Effector memory CD4-positive, alpha-beta T cell (primary cell): ENCODE measurements around the gene INHBC.

ENCODE experiments used
- DNase-seq, 3 donors: peaks; one replicate each; pipeline ENCODE4 v3.0.0-alpha.2; 2020
- H3K27ac ChIP-seq: 2 replicates; pipeline ENCODE4 v1.7.0; 2013; ENCODE audit warnings: mild to moderate bottlenecking, low read length, moderate library complexity; ENCODE audit not compliant: insufficient read depth, poor library complexity, severe bottlenecking
- H3K27me3 ChIP-seq: replicated peaks from 2 replicates; pipeline ENCODE4 v1.7.0; 2013; ENCODE audit warnings: mild to moderate bottlenecking, low read length; ENCODE audit not compliant: insufficient read depth, control insufficient read depth, poor library complexity, severe bottlenecking
- H3K36me3 ChIP-seq: 2 replicates; pipeline ENCODE4 v1.7.0; 2013; ENCODE audit warnings: mild to moderate bottlenecking, low read length, moderate library complexity; ENCODE audit not compliant: control insufficient read depth, insufficient read depth
- H3K4me1 ChIP-seq: 2 replicates; pipeline ENCODE4 v1.7.0; 2013; ENCODE audit warnings: low read length, mild to moderate bottlenecking; ENCODE audit not compliant: control insufficient read depth, insufficient read depth, poor library complexity, severe bottlenecking
- H3K4me3 ChIP-seq: 2 replicates; pipeline ENCODE4 v1.7.0; 2013; ENCODE audit warnings: low read length, low read depth, mild to moderate bottlenecking; ENCODE audit not compliant: insufficient read depth, poor library complexity, severe bottlenecking
- H3K9me3 ChIP-seq: 2 replicates; pipeline ENCODE4 v1.7.0; 2013; ENCODE audit warnings: mild to moderate bottlenecking, low read length, moderate library complexity; ENCODE audit not compliant: control insufficient read depth

The INHBC gene

GRCh38 chr12:57465747-57466505 is 31.3 kb downstream of the INHBC start:
- Histone ChIP-seq H3K4me1 (peaks cover 16% of the 10 kb centered on the region), H3K27ac (no peak overlapping the region), H3K9me3 (no peaks in the 10 kb centered on the region), H3K27me3 (peaks cover 2% of the 10 kb centered on the region), H3K4me3 (no peak overlapping the region), H3K36me3 (peaks cover 22% of the 10 kb centered on the region)
- no peak for DNase-seq

GRCh38 chr12:57467212-57467874 is 32.8 kb downstream of the INHBC start:
- no peak overlapping the region for H3K4me3 ChIP-seq
- H3K27ac ChIP-seq, result no peak overlapping the region
- no peak for DNase-seq
- peaks cover 2% of the 10 kb centered on the region for H3K4me1 ChIP-seq
- H3K36me3 ChIP-seq, result peaks cover 35% of the 10 kb centered on the region
- H3K27me3 ChIP-seq, result no peaks in the 10 kb centered on the region
- no peaks in the 10 kb centered on the region for H3K9me3 ChIP-seq

DNA sequence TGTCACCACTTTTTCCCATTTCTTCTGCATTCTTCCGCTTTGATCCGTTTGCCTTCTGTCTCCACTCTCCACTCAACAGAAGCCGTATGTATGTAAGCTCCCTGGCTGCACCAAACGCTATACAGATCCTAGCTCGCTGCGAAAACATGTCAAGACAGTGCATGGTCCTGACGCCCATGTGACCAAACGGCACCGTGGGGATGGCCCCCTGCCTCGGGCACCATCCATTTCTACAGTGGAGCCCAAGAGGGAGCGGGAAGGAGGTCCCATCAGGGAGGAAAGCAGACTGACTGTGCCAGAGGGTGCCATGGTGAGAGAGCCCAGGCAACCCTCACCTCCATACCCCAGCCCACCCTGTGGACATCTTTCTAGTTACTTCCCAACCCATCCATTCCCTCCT is 33.3 kb downstream of the INHBC start:
- H3K4me3 ChIP-seq, result no peak overlapping the region
- H3K27me3 ChIP-seq, result no peaks in the 10 kb centered on the region
- peaks cover 40% of the 10 kb centered on the region for H3K36me3 ChIP-seq
- H3K4me1 ChIP-seq, result no peaks in the 10 kb centered on the region
- no peaks in the 10 kb centered on the region for H3K9me3 ChIP-seq
- H3K27ac ChIP-seq, result no peak overlapping the region
- DNase-seq, result no peak

GRCh38 chr12:57469296-57470164 is 34.9 kb downstream of the INHBC start:
- Histone ChIP-seq H3K27me3 (no peaks in the 10 kb centered on the region), H3K4me1 (no peaks in the 10 kb centered on the region), H3K4me3 (no peak overlapping the region), H3K36me3 (peaks cover 54% of the 10 kb centered on the region), H3K9me3 (no peaks in the 10 kb centered on the region), H3K27ac (no peak overlapping the region)
- no peak for DNase-seq

DNA sequence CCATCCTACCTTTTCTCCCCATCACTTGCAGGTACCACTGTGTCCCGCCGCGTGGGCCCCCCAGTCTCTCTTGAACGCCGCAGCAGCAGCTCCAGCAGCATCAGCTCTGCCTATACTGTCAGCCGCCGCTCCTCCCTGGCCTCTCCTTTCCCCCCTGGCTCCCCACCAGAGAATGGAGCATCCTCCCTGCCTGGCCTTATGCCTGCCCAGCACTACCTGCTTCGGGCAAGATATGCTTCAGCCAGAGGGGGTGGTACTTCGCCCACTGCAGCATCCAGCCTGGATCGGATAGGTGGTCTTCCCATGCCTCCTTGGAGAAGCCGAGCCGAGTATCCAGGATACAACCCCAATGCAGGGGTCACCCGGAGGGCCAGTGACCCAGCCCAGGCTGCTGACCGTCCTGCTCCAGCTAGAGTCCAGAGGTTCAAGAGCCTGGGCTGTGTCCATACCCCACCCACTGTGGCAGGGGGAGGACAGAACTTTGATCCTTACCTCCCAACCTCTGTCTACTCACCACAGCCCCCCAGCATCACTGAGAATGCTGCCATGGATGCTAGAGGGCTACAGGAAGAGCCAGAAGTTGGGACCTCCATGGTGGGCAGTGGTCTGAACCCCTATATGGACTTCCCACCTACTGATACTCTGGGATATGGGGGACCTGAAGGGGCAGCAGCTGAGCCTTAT is 35.8 kb downstream of the INHBC start:
- no peak overlapping the region for H3K4me3 ChIP-seq
- H3K4me1 ChIP-seq, result peaks cover 4% of the 10 kb centered on the region
- H3K36me3 ChIP-seq, result peaks cover 63% of the 10 kb centered on the region
- no peak overlapping the region for H3K27ac ChIP-seq
- H3K27me3 ChIP-seq, result no peaks in the 10 kb centered on the region
- no peak for DNase-seq
- no peaks in the 10 kb centered on the region for H3K9me3 ChIP-seq

DNA sequence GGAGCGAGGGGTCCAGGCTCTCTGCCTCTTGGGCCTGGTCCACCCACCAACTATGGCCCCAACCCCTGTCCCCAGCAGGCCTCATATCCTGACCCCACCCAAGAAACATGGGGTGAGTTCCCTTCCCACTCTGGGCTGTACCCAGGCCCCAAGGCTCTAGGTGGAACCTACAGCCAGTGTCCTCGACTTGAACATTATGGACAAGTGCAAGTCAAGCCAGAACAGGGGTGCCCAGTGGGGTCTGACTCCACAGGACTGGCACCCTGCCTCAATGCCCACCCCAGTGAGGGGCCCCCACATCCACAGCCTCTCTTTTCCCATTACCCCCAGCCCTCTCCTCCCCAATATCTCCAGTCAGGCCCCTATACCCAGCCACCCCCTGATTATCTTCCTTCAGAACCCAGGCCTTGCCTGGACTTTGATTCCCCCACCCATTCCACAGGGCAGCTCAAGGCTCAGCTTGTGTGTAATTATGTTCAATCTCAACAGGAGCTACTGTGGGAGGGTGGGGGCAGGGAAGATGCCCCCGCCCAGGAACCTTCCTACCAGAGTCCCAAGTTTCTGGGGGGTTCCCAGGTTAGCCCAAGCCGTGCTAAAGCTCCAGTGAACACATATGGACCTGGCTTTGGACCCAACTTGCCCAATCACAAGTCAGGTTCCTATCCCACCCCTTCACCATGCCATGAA is 36.5 kb downstream of the INHBC start:
- H3K9me3 ChIP-seq, result no peaks in the 10 kb centered on the region
- no peak overlapping the region for H3K4me3 ChIP-seq
- no peak overlapping the region for H3K27ac ChIP-seq
- no peaks in the 10 kb centered on the region for H3K27me3 ChIP-seq
- DNase-seq, result no peak
- peaks cover 11% of the 10 kb centered on the region for H3K4me1 ChIP-seq
- peaks cover 63% of the 10 kb centered on the region for H3K36me3 ChIP-seq

DNA sequence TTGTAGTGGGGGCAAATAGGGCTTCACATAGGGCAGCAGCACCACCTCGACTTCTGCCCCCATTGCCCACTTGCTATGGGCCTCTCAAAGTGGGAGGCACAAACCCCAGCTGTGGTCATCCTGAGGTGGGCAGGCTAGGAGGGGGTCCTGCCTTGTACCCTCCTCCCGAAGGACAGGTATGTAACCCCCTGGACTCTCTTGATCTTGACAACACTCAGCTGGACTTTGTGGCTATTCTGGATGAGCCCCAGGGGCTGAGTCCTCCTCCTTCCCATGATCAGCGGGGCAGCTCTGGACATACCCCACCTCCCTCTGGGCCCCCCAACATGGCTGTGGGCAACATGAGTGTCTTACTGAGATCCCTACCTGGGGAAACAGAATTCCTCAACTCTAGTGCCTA is 37.1 kb downstream of the INHBC start:
- Histone ChIP-seq H3K4me3 (no peak overlapping the region), H3K4me1 (peaks cover 13% of the 10 kb centered on the region), H3K27ac (no peak overlapping the region)

DNA sequence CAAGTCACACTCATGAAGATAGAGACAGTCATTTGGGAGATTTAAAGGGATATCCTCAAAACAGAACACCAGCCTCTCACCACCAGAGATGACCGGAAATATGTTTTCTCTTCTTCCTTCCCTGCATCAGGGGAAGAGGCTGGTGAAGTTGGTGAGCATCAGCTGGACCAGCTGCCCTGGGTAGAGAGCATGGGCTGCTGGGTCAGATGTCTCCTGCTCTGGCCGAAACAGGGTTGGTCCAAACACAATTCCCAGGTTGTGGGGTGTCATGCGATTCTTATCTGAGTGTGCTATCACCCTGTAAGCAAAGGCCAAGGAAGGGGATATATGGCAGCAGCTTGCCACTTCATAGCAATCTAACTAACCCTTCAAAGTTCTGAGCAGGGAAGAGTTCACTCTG is 37.8 kb downstream of the INHBC start:
- no peaks in the 10 kb centered on the region for H3K9me3 ChIP-seq
- H3K4me1 ChIP-seq, result peaks cover 15% of the 10 kb centered on the region
- no peak overlapping the region for H3K4me3 ChIP-seq
- no peak for DNase-seq
- H3K36me3 ChIP-seq, result peaks cover 63% of the 10 kb centered on the region
- no peak overlapping the region for H3K27ac ChIP-seq
- no peaks in the 10 kb centered on the region for H3K27me3 ChIP-seq

More for the DNA sequence above, 37.1 kb downstream of the INHBC start:
- Histone ChIP-seq H3K9me3 (no peaks in the 10 kb centered on the region), H3K27me3 (no peaks in the 10 kb centered on the region), H3K36me3 (peaks cover 63% of the 10 kb centered on the region)
- DNase-seq, result no peak

DNA sequence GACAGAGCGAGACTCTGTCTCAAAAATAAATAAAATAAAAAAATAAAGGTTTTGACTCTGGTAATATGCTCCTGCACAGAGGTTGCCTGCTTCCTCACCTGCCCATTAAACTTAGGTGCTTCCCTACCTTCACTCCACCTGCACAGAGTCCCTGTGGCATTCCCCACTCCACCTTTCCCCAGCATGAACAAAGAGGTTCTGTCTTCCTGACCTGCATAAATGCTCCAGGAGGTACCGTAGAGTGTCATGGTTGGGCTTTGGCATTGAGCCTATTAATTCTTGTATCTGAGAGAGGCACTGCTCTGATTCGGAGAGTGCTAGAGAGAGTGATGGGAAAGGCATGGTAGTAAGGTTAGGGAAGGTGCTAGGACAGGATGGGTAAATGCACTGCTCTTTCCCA is 38.8 kb downstream of the INHBC start:
- Histone ChIP-seq H3K27me3 (no peaks in the 10 kb centered on the region), H3K4me1 (peaks cover 25% of the 10 kb centered on the region), H3K9me3 (no peaks in the 10 kb centered on the region), H3K4me3 (no peak overlapping the region), H3K27ac (no peak overlapping the region), H3K36me3 (peaks cover 63% of the 10 kb centered on the region)
- no peak for DNase-seq
